ENCODE data around the gene SLC17A4.
A peak's percentile ranks its signal among the peaks of the same experiment; 100 is the strongest.

Gene SLC17A4

GRCh38 chr6:25754535-25754934 lies at the start of gene SLC17A4:
SLC17A4 (plus strand) TSS chr6:25754742; CDS start chr6:25761963, 7,221 bp downstream.
- no peak for DNase-seq (ENCODE audit: low read depth)
- no peak within 1 kb of the TSS for H3K4me3 ChIP-seq (ENCODE audit: low read length)
- TF ChIP-seq CTCF (IDR thresholded peaks at IDR 0.05; ENCODE audit: insufficient read depth, low read depth, low read length, missing control alignments) = no peak

GRCh38 chr6:25706314-25707014 lies 48.1 kb upstream of the SLC17A4 start:
- peak; percentile 51 for DNase-seq (ENCODE audit: low read depth)
- no peak for TF ChIP-seq CTCF (IDR thresholded peaks at IDR 0.05; ENCODE audit: insufficient read depth, low read depth, low read length, missing control alignments)

GRCh38 chr6:25709761-25710160 lies 44.8 kb upstream of the SLC17A4 start:
- TF ChIP-seq CTCF (IDR thresholded peaks at IDR 0.05; ENCODE audit: insufficient read depth, low read depth, low read length, missing control alignments) = no peak
- DNase-seq (ENCODE audit: low read depth) = no peak
- H3K4me3 ChIP-seq (ENCODE audit: low read length) = no peak overlapping the region

More at GRCh38 chr6:25706314-25707014, 48.1 kb upstream of the SLC17A4 start:
- no peak overlapping the region for H3K4me3 ChIP-seq (ENCODE audit: low read length)

GRCh38 chr6:25710287-25710686 lies 44.3 kb upstream of the SLC17A4 start:
- DNase-seq (ENCODE audit: low read depth) = no peak
- no peak overlapping the region for H3K4me3 ChIP-seq (ENCODE audit: low read length)
- no peak for TF ChIP-seq CTCF (IDR thresholded peaks at IDR 0.05; ENCODE audit: insufficient read depth, low read depth, low read length, missing control alignments)

- DNase-seq (ENCODE audit: low read depth) = no peak
- TF ChIP-seq CTCF (IDR thresholded peaks at IDR 0.05; ENCODE audit: insufficient read depth, low read depth, low read length, missing control alignments) = no peak
These were observed 40.7 kb upstream of the SLC17A4 start for GRCh38 chr6:25713824-25714223.

GRCh38 chr6:25714765-25715164 lies 39.8 kb upstream of the SLC17A4 start:
- no peak for TF ChIP-seq CTCF (IDR thresholded peaks at IDR 0.05; ENCODE audit: insufficient read depth, low read depth, low read length, missing control alignments)
- no peak overlapping the region for H3K4me3 ChIP-seq (ENCODE audit: low read length)
- DNase-seq (ENCODE audit: low read depth) = no peak

More at GRCh38 chr6:25713824-25714223, 40.7 kb upstream of the SLC17A4 start:
- H3K4me3 ChIP-seq (ENCODE audit: low read length) = no peak overlapping the region

GRCh38 chr6:25715794-25716193 lies 38.7 kb upstream of the SLC17A4 start:
- no peak for DNase-seq (ENCODE audit: low read depth)
- TF ChIP-seq CTCF (IDR thresholded peaks at IDR 0.05; ENCODE audit: insufficient read depth, low read depth, low read length, missing control alignments) = no peak
- no peak overlapping the region for H3K4me3 ChIP-seq (ENCODE audit: low read length)
